Measurements from ENCODE around the gene PYGM.

DNA sequence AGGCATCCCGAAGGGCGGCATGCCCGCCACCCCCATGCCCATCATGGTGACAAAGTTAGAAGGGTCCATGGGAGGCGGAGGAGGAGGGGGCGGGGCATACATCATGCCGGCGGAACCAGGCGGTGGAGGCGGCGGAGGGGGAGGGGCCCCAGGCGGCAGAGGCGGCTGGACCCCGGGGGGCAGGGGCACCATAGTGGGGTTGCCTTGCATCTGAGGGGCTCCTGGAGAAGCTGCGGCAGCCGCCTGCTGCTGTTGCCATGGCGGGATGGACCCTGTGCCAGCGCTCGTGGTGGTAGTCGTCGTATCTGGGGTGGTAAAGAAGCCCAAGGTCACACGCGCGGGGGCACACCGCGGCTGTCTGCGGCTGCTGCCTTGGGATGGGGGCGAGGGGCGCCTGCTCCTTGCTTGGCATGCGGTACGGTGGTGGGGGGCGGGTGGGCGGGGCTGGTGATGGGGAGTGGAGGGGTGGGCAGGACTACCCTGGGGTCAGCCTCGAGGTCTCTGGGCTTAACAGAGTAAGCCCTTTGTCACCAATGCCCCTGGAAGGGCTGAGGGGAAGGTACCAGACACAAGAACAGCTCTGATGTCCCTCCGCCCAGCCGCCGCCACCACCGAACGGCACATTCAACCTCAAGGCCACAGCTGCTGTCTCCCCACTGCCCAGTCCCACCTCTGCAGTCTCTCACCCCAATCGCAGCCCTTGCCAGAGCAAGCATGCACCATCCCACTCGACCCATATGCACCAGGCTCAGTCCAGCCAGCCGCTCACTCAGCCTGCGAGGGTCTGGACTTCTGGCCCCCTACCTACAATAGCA, 6.3 kb upstream of the PYGM start:
- TF ChIP-seq, protein P1, sequence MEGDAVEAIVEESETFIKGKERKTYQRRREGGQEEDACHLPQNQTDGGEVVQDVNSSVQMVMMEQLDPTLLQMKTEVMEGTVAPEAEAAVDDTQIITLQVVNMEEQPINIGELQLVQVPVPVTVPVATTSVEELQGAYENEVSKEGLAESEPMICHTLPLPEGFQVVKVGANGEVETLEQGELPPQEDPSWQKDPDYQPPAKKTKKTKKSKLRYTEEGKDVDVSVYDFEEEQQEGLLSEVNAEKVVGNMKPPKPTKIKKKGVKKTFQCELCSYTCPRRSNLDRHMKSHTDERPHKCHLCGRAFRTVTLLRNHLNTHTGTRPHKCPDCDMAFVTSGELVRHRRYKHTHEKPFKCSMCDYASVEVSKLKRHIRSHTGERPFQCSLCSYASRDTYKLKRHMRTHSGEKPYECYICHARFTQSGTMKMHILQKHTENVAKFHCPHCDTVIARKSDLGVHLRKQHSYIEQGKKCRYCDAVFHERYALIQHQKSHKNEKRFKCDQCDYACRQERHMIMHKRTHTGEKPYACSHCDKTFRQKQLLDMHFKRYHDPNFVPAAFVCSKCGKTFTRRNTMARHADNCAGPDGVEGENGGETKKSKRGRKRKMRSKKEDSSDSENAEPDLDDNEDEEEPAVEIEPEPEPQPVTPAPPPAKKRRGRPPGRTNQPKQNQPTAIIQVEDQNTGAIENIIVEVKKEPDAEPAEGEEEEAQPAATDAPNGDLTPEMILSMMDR (IDR thresholded peaks at IDR 0.05; ENCODE audit: insufficient read depth, low read length), result no peak
- no peak for TF ChIP-seq POLR2AphosphoS5 (IDR thresholded peaks at IDR 0.05; ENCODE audit: low read depth)
- TF ChIP-seq, protein P2, sequence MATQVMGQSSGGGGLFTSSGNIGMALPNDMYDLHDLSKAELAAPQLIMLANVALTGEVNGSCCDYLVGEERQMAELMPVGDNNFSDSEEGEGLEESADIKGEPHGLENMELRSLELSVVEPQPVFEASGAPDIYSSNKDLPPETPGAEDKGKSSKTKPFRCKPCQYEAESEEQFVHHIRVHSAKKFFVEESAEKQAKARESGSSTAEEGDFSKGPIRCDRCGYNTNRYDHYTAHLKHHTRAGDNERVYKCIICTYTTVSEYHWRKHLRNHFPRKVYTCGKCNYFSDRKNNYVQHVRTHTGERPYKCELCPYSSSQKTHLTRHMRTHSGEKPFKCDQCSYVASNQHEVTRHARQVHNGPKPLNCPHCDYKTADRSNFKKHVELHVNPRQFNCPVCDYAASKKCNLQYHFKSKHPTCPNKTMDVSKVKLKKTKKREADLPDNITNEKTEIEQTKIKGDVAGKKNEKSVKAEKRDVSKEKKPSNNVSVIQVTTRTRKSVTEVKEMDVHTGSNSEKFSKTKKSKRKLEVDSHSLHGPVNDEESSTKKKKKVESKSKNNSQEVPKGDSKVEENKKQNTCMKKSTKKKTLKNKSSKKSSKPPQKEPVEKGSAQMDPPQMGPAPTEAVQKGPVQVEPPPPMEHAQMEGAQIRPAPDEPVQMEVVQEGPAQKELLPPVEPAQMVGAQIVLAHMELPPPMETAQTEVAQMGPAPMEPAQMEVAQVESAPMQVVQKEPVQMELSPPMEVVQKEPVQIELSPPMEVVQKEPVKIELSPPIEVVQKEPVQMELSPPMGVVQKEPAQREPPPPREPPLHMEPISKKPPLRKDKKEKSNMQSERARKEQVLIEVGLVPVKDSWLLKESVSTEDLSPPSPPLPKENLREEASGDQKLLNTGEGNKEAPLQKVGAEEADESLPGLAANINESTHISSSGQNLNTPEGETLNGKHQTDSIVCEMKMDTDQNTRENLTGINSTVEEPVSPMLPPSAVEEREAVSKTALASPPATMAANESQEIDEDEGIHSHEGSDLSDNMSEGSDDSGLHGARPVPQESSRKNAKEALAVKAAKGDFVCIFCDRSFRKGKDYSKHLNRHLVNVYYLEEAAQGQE (IDR thresholded peaks at IDR 0.05; ENCODE audit: insufficient replicate concordance, low read depth), result no peak
- TF ChIP-seq SPI1 (IDR thresholded peaks at IDR 0.05; ENCODE audit: borderline replicate concordance, low read depth), result no peak
- no peak for TF ChIP-seq GABPA (IDR thresholded peaks at IDR 0.05; ENCODE audit: low read depth)

All from HL-60 (cell line).